SH-SY5Y (cell line): Measurements from ENCODE around the gene MRPL42.

Source experiments
- GATA2 ChIP-seq: IDR thresholded peaks from 2 replicates; pipeline ENCODE4 v1.6.1; 2011; ENCODE audit warnings: mild to moderate bottlenecking, low read depth, low read length
- GATA3 ChIP-seq: IDR thresholded peaks from 2 replicates; pipeline ENCODE4 v1.6.1; 2011; ENCODE audit warnings: low read depth, mild to moderate bottlenecking, low read length, moderate library complexity

DNA sequence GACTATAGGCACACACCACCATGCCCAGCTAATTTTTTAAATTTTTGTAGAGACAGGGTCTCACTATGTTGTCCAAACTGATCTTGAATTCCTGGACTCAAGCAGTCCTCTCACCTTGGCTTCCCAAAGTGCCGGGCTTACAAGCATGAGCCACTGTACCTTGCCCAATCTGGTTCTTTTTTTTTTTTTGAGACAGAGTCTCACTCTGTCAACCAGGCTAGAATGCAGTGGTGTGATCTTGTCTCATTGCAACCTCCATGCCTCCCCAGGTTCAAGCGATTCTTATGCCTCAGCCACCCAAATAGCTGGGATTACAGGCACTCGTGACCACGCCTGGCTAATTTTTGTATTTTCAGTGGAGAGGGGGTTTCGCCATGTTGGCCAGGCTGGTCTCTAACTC is 15.4 kb downstream of the MRPL42 start:
- TF ChIP-seq GATA2, result no peak
- no peak for TF ChIP-seq GATA3
